Epidermal melanocyte (primary cell): ENCODE results near the gene SLC1A1.
"Not testable (repeated sequence)": the region's sequence is repeated elsewhere in the genome, so short reads cannot be mapped to it uniquely, and the experiment has no call there.

Experiments used
- DNase-seq: peaks from one replicate; pipeline ENCODE4 v3.0.0; 2011; ENCODE audit warnings: low spot score; ENCODE audit not compliant: insufficient read length

SLC1A1 gene

GRCh38 chr9:4575997-4576396 lies 85.7 kb downstream of the SLC1A1 start:
- no peak for DNase-seq

GRCh38 chr9:4576448-4576847 lies 86.2 kb downstream of the SLC1A1 start:
- no peak for DNase-seq

GRCh38 chr9:4579001-4579400 lies 88.7 kb downstream of the SLC1A1 start:
- no peak for DNase-seq

- DNase-seq: no peak
Observed at GRCh38 chr9:4581035-4581760, 90.9 kb downstream of the SLC1A1 start.

GRCh38 chr9:4581861-4582565 lies 91.7 kb downstream of the SLC1A1 start:
- no peak for DNase-seq

GRCh38 chr9:4583001-4583400 lies 92.7 kb downstream of the SLC1A1 start:
- no peak for DNase-seq

- no peak for DNase-seq
Observed at GRCh38 chr9:4584636-4585035, 94.4 kb downstream of the SLC1A1 start.

GRCh38 chr9:4585135-4585534 lies 94.9 kb downstream of the SLC1A1 start:
- no peak for DNase-seq

- DNase-seq: no peak
Observed at GRCh38 chr9:4588721-4589120, 98.5 kb downstream of the SLC1A1 start.

- no peak for DNase-seq
Observed at GRCh38 chr9:4590430-4591122, 100.3 kb downstream of the SLC1A1 start.

GRCh38 chr9:4591123-4591500 lies 100.8 kb downstream of the SLC1A1 start:
- DNase-seq: no peak

- no peak for DNase-seq
Observed at GRCh38 chr9:4592295-4592694, 102.0 kb downstream of the SLC1A1 start.

- no peak for DNase-seq
Observed at GRCh38 chr9:4592886-4593285, 102.6 kb downstream of the SLC1A1 start.

GRCh38 chr9:4594545-4594944 lies 104.3 kb downstream of the SLC1A1 start:
- no peak for DNase-seq

- DNase-seq: no peak
Observed at GRCh38 chr9:4594994-4595393, 104.7 kb downstream of the SLC1A1 start.

- no peak for DNase-seq
Observed at GRCh38 chr9:4596165-4596922, 106.1 kb downstream of the SLC1A1 start.

- DNase-seq: no peak
Observed at GRCh38 chr9:4600368-4600767, 110.1 kb downstream of the SLC1A1 start.

- DNase-seq: no peak
Observed at GRCh38 chr9:4603830-4604229, 113.6 kb downstream of the SLC1A1 start.

- DNase-seq: peak; percentile 77
Observed at GRCh38 chr9:4604678-4605095, 114.4 kb downstream of the SLC1A1 start.

- DNase-seq: not testable (repeated sequence)
Observed at GRCh38 chr9:4606033-4606432, 115.8 kb downstream of the SLC1A1 start.

- DNase-seq: no peak
Observed at GRCh38 chr9:4614627-4615026, 124.4 kb downstream of the SLC1A1 start.

GRCh38 chr9:4615251-4615650 lies 125.0 kb downstream of the SLC1A1 start:
- DNase-seq: no peak
